Tibial nerve (tissue), 3 donors: ENCODE results near the gene RGR.

Experiments
- POLR2A ChIP-seq, 2 donors: fragments of 450-650 bp; IDR thresholded peaks; one replicate each; pipeline ENCODE4 v1.6.1; 2017; ENCODE audit warnings: antibody characterized with exemption in 2 of 2, mild to moderate bottlenecking in 2 of 2, moderate library complexity in 2 of 2
- TF ChIP-seq, protein P1 (sequence below), 5 experiments: fragments of 200-600 bp in 3 of 5; fragments of 450-650 bp in 2 of 5; sonication (generic) in 3 of 5; IDR thresholded peaks; one replicate each; pipeline ENCODE4 v1.5.1; 2016 to 2019; ENCODE audit warnings: antibody characterized with exemption in 5 of 5, mild to moderate bottlenecking in 3 of 5, moderate library complexity in 2 of 5

DNA sequence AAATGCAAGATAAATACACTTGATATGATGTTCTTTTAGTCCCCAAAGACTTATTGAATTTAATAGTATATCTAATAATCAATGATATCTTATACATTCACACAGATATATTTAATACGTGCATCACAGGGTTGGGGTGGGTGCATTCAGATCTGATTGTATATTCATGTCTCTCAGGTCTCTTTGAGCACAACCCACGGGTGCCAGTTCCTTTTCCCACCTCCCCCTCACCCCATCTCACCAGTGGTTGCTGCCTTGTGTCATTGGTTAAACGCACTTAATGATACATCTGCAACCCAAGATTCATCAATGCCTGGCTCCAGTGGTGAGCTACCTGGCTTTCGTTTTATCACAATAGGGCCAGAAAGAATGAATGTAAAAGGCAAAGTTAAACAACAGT, 9.8 kb upstream of the RGR start:
- TF ChIP-seq POLR2A (IDR thresholded peaks at IDR 0.05) = no peak
- TF ChIP-seq, protein P1, sequence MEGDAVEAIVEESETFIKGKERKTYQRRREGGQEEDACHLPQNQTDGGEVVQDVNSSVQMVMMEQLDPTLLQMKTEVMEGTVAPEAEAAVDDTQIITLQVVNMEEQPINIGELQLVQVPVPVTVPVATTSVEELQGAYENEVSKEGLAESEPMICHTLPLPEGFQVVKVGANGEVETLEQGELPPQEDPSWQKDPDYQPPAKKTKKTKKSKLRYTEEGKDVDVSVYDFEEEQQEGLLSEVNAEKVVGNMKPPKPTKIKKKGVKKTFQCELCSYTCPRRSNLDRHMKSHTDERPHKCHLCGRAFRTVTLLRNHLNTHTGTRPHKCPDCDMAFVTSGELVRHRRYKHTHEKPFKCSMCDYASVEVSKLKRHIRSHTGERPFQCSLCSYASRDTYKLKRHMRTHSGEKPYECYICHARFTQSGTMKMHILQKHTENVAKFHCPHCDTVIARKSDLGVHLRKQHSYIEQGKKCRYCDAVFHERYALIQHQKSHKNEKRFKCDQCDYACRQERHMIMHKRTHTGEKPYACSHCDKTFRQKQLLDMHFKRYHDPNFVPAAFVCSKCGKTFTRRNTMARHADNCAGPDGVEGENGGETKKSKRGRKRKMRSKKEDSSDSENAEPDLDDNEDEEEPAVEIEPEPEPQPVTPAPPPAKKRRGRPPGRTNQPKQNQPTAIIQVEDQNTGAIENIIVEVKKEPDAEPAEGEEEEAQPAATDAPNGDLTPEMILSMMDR (IDR thresholded peaks at IDR 0.05) = no peak
